ENCODE results near the gene CARM1. TPM values are rescaled to one million over a fixed set of nuclear protein-coding genes. Genes with fewer than 3 reads are reported as not detected.

CARM1 gene
- total RNA-seq (70.8 and 72.2 TPM in 2 replicates), polyA plus RNA-seq (65.6 and 73.7 TPM in 2 replicates), polyA minus RNA-seq (36.6 and 48.4 TPM in 2 replicates), Bru-seq, nascent RNA (percentile 59 among the genes with signal in this experiment), BruChase-seq, experiment 1, labeled RNA remaining after a 6-hour chase (percentile 79 among the genes with signal in this experiment), BruChase-seq, experiment 2, labeled RNA remaining after a 2-hour chase (percentile 67 among the genes with signal in this experiment)
- polyA plus RNA-seq (2011; cell fraction: cytosol; rRNA removed) = 39.2 and 46.6 TPM in 2 replicates
- 51.4 and 55.1 TPM in 2 replicates for polyA plus RNA-seq (2011; cell fraction: nucleus; rRNA removed)
- 68.2 and 86.7 TPM in 2 replicates for polyA plus RNA-seq (2012)
- polyA minus RNA-seq (2011; cell fraction: cytosol; rRNA and poly(A)+ RNA removed) = 29.0 TPM
- polyA minus RNA-seq (2011; cell fraction: nucleus; rRNA and poly(A)+ RNA removed) = 18.1 and 21.0 TPM in 2 replicates
- long read RNA-seq, transcript CARM1-201 (16 exons, 3,330 nt) = minor isoform, 21 of 200 reads
- long read RNA-seq, transcript CARM1-202 (15 exons, 2,722 nt) = major isoform, 144 of 200 reads
- long read RNA-seq, partial matches to known transcripts = 6 of 200 reads
- long read RNA-seq, other reads (novel, unspliced or antisense) = 29 of 200 reads

DNA sequence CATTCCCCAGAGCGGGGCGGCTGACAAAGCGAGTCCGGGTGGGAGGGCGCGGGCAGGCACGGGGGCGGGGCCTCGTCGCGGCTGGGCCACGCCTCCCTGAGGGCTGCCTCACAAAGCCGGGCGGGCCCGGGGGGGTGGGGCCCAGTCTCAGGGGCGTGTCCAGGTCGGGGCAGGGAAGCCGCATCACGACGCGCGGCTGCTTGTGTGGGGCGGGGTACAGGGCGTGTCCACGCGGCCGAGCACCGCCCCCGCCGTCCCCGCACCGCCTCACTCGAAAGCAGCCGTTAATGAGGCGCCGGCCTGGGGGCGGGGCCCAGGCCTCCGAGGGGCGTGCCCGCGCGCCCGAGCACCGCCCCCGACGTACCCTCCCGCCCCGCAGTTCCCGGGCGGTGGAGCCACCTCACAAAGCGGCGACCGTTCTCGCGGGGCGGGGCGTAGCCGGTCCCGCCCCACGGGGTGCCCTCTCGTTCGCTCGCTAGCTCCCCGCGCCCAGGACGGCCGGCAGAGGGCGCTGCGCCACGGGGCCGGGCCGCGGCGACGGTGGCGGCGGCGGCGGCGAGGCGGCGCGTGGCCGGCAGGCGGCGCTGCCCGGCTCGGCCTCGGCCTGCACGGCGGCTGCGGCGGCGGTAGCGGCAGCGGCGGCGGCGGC, at the start of gene CARM1:
TSS of gene CARM1 (plus strand) at position 599 of the 649 bp plus-strand sequence. CDS start 150 bp downstream, outside the sequence.
- H3K4me2 ChIP-seq (ENCODE audit: insufficient read depth, low read length) = peak within 1 kb of the TSS; percentile 96
- peak within 1 kb of the TSS; percentile 52 for H3K27ac ChIP-seq (ENCODE audit: insufficient read depth, low read depth, low read length)
- H3K9me3 ChIP-seq (replicated peaks; ENCODE audit: control insufficient read depth, insufficient read depth, low read length) = no peaks in the 10 kb centered on the region
- H3K4me1 ChIP-seq (ENCODE audit: control insufficient read depth, extremely low read depth, insufficient read depth, low read length) = peaks cover 12% of the 10 kb centered on the region
- no peaks in the 10 kb centered on the region for H3K9me1 ChIP-seq (replicated peaks; ENCODE audit: control insufficient read depth, extremely low read depth, insufficient read depth, low read length)
- no peaks in the 10 kb centered on the region for H4K20me1 ChIP-seq (replicated peaks; ENCODE audit: control insufficient read depth, extremely low read depth, insufficient read depth, low read length)
- H2AFZ ChIP-seq (ENCODE audit: low read depth, low read length) = peak within 1 kb of the TSS; percentile 100
- BruUV-seq (replicated peaks) = no TSS peak
- H3K9ac ChIP-seq (replicated peaks; ENCODE audit: extremely low read depth, insufficient read depth, low read length) = peak within 1 kb of the TSS; percentile 86
- intact Hi-C loops (cut with micrococcal nuclease) (loop anchor here (1.0 to 5.0 kb wide), 2 partner anchors 35 to 56 kb away; partner anchors contain the start of genes TIMM29, TMED1 and YIPF2), dilution Hi-C loops (cut with MboI; ENCODE audit: extremely low pct_ligation_motif_present, low sequenced_read_pairs) (no loop called here)
- no peaks in the 10 kb centered on the region for H3K27me3 ChIP-seq (ENCODE audit: control insufficient read depth in 2 of 2, insufficient read depth in 2 of 2, low read length in 2 of 2)
- no peaks in the 10 kb centered on the region for H3K36me3 ChIP-seq (ENCODE audit: control insufficient read depth in 2 of 2, extremely low read depth in 1 of 2, insufficient read depth in 2 of 2, low read length in 2 of 2)
- CTCF ChIA-PET = interaction anchor here (0.5 to 2.4 kb wide), 48 partner anchors 10 to 467 kb away, joined by 3 to 36 read pairs (median 4); partner anchors contain the start of genes CDC37, DNM2, S1PR5 and SLC44A2
- TF ChIP-seq, protein P1, sequence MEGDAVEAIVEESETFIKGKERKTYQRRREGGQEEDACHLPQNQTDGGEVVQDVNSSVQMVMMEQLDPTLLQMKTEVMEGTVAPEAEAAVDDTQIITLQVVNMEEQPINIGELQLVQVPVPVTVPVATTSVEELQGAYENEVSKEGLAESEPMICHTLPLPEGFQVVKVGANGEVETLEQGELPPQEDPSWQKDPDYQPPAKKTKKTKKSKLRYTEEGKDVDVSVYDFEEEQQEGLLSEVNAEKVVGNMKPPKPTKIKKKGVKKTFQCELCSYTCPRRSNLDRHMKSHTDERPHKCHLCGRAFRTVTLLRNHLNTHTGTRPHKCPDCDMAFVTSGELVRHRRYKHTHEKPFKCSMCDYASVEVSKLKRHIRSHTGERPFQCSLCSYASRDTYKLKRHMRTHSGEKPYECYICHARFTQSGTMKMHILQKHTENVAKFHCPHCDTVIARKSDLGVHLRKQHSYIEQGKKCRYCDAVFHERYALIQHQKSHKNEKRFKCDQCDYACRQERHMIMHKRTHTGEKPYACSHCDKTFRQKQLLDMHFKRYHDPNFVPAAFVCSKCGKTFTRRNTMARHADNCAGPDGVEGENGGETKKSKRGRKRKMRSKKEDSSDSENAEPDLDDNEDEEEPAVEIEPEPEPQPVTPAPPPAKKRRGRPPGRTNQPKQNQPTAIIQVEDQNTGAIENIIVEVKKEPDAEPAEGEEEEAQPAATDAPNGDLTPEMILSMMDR (IDR thresholded peaks at IDR 0.05; ENCODE audit: extremely low read depth in 1 of 2, insufficient read depth in 1 of 2, low read depth in 1 of 2, low read length in 2 of 2) = peak; percentile 65 to 66
- TF ChIP-seq FOS (IDR thresholded peaks at IDR 0.05; ENCODE audit: borderline replicate concordance, insufficient read depth, low read length) = no peak
- TF ChIP-seq, protein P2, sequence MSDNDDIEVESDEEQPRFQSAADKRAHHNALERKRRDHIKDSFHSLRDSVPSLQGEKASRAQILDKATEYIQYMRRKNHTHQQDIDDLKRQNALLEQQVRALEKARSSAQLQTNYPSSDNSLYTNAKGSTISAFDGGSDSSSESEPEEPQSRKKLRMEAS (IDR thresholded peaks at IDR 0.05; ENCODE audit: insufficient read depth, insufficient read length) = no peak
- no peak for TF ChIP-seq MYC (IDR thresholded peaks at IDR 0.05; ENCODE audit: low read depth, low read length)
- peak; percentile 66 for TF ChIP-seq POLR2AphosphoS5 (IDR thresholded peaks at IDR 0.05; ENCODE audit: insufficient read depth, low read depth, low read length)
- peak; percentile 99 for DNase-seq (ENCODE audit: low read depth, low spot score)
- peaks cover 38% of the 10 kb centered on the region for H3K79me2 ChIP-seq (ENCODE audit: control insufficient read depth, insufficient read depth, low read length)
- POLR2A ChIA-PET = no interaction called here
- peak; percentile 97 for FAIRE-seq
- H3K4me3 ChIP-seq (replicated peaks in 1 of 3; ENCODE audit: insufficient read depth in 1 of 3, low read depth in 1 of 3, low read length in 3 of 3) = peak within 1 kb of the TSS; percentile 81 to 100 (median 99)
